Duodenal mucosa (tissue), 2 donors: ENCODE results near the gene GAGE1.

Experiments used
- H3K27ac ChIP-seq: one replicate; pipeline ENCODE4 v1.7.0; 2013; ENCODE audit warnings: low read depth, low read length
- H3K27me3 ChIP-seq, 2 donors: one replicate each; pipeline ENCODE4 v1.7.0; 2013; ENCODE audit warnings: low read length in 2 of 2, control low read depth in 1 of 2; ENCODE audit not compliant: insufficient read depth in 2 of 2, control insufficient read depth in 1 of 2
- H3K36me3 ChIP-seq, 2 donors: one replicate each; pipeline ENCODE4 v1.7.0; 2013; ENCODE audit warnings: low read length in 2 of 2, control low read depth in 1 of 2; ENCODE audit not compliant: insufficient read depth in 2 of 2, control insufficient read depth in 1 of 2
- H3K4me1 ChIP-seq, 2 donors: one replicate each; pipeline ENCODE4 v1.7.0; 2013; ENCODE audit warnings: low read length in 2 of 2, control low read depth in 1 of 2; ENCODE audit not compliant: insufficient read depth in 2 of 2, control insufficient read depth in 1 of 2
- H3K4me3 ChIP-seq, 2 donors: one replicate each; pipeline ENCODE4 v1.7.0; 2013; ENCODE audit warnings: low read length in 2 of 2, low read depth in 1 of 2
- H3K9ac ChIP-seq, 2 donors: one replicate each; pipeline ENCODE4 v1.7.0; 2013; ENCODE audit warnings: low read length in 2 of 2, low read depth in 1 of 2
- H3K9me3 ChIP-seq, 2 donors: one replicate each; pipeline ENCODE4 v1.7.0; 2013; ENCODE audit warnings: low read length in 2 of 2, control low read depth in 1 of 2; ENCODE audit not compliant: control insufficient read depth in 1 of 2

Gene GAGE1

GRCh38 chrX:49610718-49611310, 12.0 kb downstream of the GAGE1 start:
- Histone ChIP-seq H3K4me3 (no peak overlapping the region), H3K9ac (no peak overlapping the region), H3K36me3 (no peaks in the 10 kb centered on the region), H3K27ac (no peak overlapping the region), H3K4me1 (no peaks in the 10 kb centered on the region), H3K27me3 (no peaks in the 10 kb centered on the region), H3K9me3 (no peaks in the 10 kb centered on the region)

- no peak overlapping the region for H3K4me3 ChIP-seq
- no peaks in the 10 kb centered on the region for H3K4me1 ChIP-seq
- H3K36me3 ChIP-seq = no peaks in the 10 kb centered on the region
- H3K27me3 ChIP-seq = no peaks in the 10 kb centered on the region
- H3K27ac ChIP-seq = no peak overlapping the region
- no peaks in the 10 kb centered on the region for H3K9me3 ChIP-seq
- H3K9ac ChIP-seq = no peak overlapping the region
Measured at GRCh38 chrX:49618574-49618973, 19.8 kb downstream of the GAGE1 start.

GRCh38 chrX:49627086-49627777, 28.4 kb downstream of the GAGE1 start:
- Histone ChIP-seq H3K9me3 (no peaks in the 10 kb centered on the region), H3K9ac (no peak overlapping the region), H3K27ac (no peak overlapping the region), H3K36me3 (no peaks in the 10 kb centered on the region), H3K4me3 (no peak overlapping the region), H3K27me3 (no peaks in the 10 kb centered on the region), H3K4me1 (no peaks in the 10 kb centered on the region)

- Histone ChIP-seq H3K4me3 (no peak overlapping the region), H3K36me3 (no peaks in the 10 kb centered on the region), H3K27ac (no peak overlapping the region), H3K9ac (no peak overlapping the region), H3K27me3 (no peaks in the 10 kb centered on the region), H3K9me3 (no peaks in the 10 kb centered on the region), H3K4me1 (no peaks in the 10 kb centered on the region)
Measured at GRCh38 chrX:49644991-49645637, 46.3 kb downstream of the GAGE1 start.

GRCh38 chrX:49656533-49656932, 57.7 kb downstream of the GAGE1 start:
- Histone ChIP-seq H3K36me3 (no peaks in the 10 kb centered on the region), H3K4me3 (no peak overlapping the region), H3K9ac (no peak overlapping the region), H3K4me1 (no peaks in the 10 kb centered on the region), H3K9me3 (no peaks in the 10 kb centered on the region), H3K27me3 (no peaks in the 10 kb centered on the region), H3K27ac (no peak overlapping the region)
